WTC11 (cell line): ENCODE data around the gene PRR13.

ENCODE experiments used
- ESRRA ChIP-seq: sonication (generic); formaldehyde crosslinking; IDR thresholded peaks from 2 replicates; pipeline ENCODE4 v1.8.1; 2022; ENCODE audit warnings: mild to moderate bottlenecking, missing genetic modification reagents, borderline replicate concordance
- TF ChIP-seq, protein P1 (sequence below): sonication (generic); formaldehyde crosslinking; IDR thresholded peaks from 2 replicates; pipeline ENCODE4 v1.8.0; 2022; ENCODE audit warnings: mild to moderate bottlenecking, missing genetic modification reagents

GRCh38 chr12:53467880-53468279, 26.3 kb downstream of the PRR13 start:
- TF ChIP-seq, protein P1, sequence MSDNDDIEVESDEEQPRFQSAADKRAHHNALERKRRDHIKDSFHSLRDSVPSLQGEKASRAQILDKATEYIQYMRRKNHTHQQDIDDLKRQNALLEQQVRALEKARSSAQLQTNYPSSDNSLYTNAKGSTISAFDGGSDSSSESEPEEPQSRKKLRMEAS (CRISPR knock-in tag), result no peak
- TF ChIP-seq ESRRA (CRISPR knock-in tag), result no peak
